ENCODE measurements around the gene MUC22.

The MUC22 gene

DNA sequence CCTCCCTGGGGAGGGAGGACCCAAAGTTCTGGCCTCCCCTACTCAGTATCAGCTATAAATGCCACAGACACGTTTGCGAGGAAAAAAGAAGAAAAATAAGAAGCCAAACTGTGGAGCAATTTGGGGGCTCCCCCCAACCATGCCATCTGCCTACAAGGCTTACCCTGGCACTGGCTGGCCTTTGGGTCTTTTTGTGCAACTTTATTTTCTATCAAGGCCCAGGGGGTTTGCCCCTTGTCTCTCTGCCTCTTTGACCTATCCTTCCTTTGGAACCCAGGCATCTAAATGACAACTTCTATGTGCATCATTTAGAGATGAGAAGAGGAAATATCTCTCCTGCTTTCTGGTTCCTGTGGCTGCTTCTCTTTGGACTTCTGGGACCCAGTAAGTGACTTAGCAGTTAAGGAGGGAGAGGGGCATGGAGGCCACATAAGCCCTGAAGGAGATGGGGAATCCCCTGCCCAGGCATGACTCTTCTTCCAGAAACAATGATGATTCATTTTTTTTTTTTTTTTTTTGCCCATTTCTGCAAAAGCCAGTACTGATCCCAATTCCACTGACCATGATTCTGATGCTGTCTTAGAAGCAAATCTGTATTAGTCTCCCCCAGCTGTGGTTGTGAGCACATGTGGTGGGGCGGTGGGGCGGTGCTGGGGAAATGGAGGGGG lies at the start of gene MUC22:
Gene MUC22 (plus strand): TSS at position 82 of the 668 bp plus-strand sequence. CDS start 233 bp downstream, at position 315.
- Histone ChIP-seq H3K4me2 (ENCODE audit: low read depth, low read length, poor library complexity, severe bottlenecking) (no peak within 1 kb of the TSS), H3K4me3 (ENCODE audit: insufficient read depth, low read length, poor library complexity, severe bottlenecking) (no peak within 1 kb of the TSS), H3K27ac (ENCODE audit: low read depth, low read length) (no peak within 1 kb of the TSS), H3K36me3 (ENCODE audit: low read length) (no peaks in the 10 kb centered on the region), H3K79me2 (ENCODE audit: insufficient read depth, low read length) (no peaks in the 10 kb centered on the region), H3K9me2 (replicated peaks; ENCODE audit: insufficient read depth, low read length) (no peaks in the 10 kb centered on the region), H2AFZ (ENCODE audit: low read depth, low read length, severe bottlenecking) (no peak within 1 kb of the TSS), H3K9me3 (ENCODE audit: insufficient read depth, low read length) (0 out of 2 replicates have a peak, but pooled peaks cover 2% of the 10 kb centered on the region), H3K27me3 (ENCODE audit: low read length) (peaks cover 4% of the 10 kb centered on the region; the same call in 1 of the 2 replicates), H3K9ac (ENCODE audit: low read length) (no peak within 1 kb of the TSS), H3F3A (ENCODE audit: insufficient read depth) (no peaks in the 10 kb centered on the region), H4K20me1 (ENCODE audit: low read depth, low read length) (no peaks in the 10 kb centered on the region)
- no peak for TF ChIP-seq EZH2phosphoT487 (conservative IDR thresholded peaks at IDR 0.05; ENCODE audit: low read length)
- TF ChIP-seq, protein P1, sequence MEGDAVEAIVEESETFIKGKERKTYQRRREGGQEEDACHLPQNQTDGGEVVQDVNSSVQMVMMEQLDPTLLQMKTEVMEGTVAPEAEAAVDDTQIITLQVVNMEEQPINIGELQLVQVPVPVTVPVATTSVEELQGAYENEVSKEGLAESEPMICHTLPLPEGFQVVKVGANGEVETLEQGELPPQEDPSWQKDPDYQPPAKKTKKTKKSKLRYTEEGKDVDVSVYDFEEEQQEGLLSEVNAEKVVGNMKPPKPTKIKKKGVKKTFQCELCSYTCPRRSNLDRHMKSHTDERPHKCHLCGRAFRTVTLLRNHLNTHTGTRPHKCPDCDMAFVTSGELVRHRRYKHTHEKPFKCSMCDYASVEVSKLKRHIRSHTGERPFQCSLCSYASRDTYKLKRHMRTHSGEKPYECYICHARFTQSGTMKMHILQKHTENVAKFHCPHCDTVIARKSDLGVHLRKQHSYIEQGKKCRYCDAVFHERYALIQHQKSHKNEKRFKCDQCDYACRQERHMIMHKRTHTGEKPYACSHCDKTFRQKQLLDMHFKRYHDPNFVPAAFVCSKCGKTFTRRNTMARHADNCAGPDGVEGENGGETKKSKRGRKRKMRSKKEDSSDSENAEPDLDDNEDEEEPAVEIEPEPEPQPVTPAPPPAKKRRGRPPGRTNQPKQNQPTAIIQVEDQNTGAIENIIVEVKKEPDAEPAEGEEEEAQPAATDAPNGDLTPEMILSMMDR (IDR thresholded peaks at IDR 0.05; ENCODE audit: insufficient read depth, low read length, poor library complexity, severe bottlenecking) = no peak

DNA sequence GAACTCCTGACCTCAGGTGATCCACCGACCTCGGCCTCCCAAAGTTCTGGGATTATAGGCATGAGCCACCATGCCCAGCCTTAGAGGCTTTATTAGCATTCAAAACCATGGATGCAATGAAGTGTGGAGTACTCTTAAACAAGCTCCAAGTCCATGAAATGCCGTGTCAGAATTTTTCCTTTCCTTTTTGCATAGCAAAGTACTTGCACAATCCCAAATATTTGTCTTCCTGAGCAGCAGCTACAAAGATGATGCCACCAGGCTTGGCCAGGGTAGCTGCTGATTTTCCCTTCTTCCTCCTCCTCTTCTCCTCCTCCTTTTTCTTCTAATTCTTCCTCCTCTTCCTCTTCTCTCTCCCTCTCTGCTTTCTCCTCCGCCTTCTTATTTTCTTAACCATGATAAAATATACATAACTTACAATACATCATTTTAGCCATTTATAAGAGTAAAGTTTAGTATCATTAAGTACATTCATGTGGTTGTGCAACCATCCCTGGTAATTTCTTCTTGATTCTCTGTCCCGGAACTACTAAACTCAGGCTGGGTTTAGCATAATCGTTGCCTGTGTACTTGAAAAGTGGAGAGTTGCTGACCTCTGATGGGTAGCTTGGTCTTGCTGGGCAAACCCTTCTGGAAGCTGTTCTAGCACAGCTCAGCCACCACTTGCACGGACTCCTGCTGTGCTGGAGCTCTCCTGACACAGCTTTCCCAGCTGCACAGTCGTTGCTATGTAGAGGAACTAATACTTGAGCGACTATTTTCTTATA lies 49.2 kb upstream of the MUC22 start:
- no peak overlapping the region for H3K9ac ChIP-seq (ENCODE audit: low read length)
- H2AFZ ChIP-seq (ENCODE audit: low read depth, low read length, severe bottlenecking) = no peak overlapping the region
- no peak overlapping the region for H3K4me2 ChIP-seq (ENCODE audit: low read depth, low read length, poor library complexity, severe bottlenecking)

DNA sequence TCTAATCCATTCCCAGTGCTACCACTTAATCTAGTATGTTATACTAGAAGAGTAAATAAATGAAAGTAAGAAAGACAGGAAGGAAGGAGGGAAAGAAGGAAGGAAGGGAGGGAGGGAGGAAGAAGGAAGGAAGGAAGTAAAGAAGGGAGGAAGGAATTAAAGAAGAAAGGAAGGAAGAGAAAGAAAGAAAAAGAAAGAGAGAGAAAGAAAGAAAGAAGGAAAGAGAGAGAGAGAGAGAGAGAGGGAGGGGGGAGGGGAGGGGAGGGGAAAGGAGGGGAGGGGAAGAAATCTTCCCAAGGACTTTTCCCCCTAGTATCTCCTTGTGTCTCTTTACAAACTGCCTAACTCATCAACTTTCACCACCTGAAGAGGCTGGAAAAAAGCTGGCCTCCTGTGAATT lies 47.6 kb upstream of the MUC22 start:
- Histone ChIP-seq H3K79me2 (ENCODE audit: insufficient read depth, low read length) (no peaks in the 10 kb centered on the region), H3K4me3 (ENCODE audit: insufficient read depth, low read length, poor library complexity, severe bottlenecking) (no peak overlapping the region), H4K20me1 (ENCODE audit: low read depth, low read length) (no peaks in the 10 kb centered on the region), H3K9me3 (ENCODE audit: insufficient read depth, low read length) (no peaks in the 10 kb centered on the region), H3K27ac (ENCODE audit: low read depth, low read length) (no peak overlapping the region), H3F3A (ENCODE audit: insufficient read depth) (no peaks in the 10 kb centered on the region), H3K9me2 (replicated peaks; ENCODE audit: insufficient read depth, low read length) (no peaks in the 10 kb centered on the region), H2AFZ (ENCODE audit: low read depth, low read length, severe bottlenecking) (no peak overlapping the region), H3K27me3 (ENCODE audit: low read length) (no peaks in the 10 kb centered on the region), H3K4me2 (ENCODE audit: low read depth, low read length, poor library complexity, severe bottlenecking) (no peak overlapping the region), H3K36me3 (ENCODE audit: low read length) (no peaks in the 10 kb centered on the region), H3K9ac (ENCODE audit: low read length) (no peak overlapping the region)
- TF ChIP-seq EZH2phosphoT487 (conservative IDR thresholded peaks at IDR 0.05; ENCODE audit: low read length) = no peak
- TF ChIP-seq, protein P1 (IDR thresholded peaks at IDR 0.05; ENCODE audit: insufficient read depth, low read length, poor library complexity, severe bottlenecking) = no peak

More for the DNA sequence above, 49.2 kb upstream of the MUC22 start:
- TF ChIP-seq, protein P1 (IDR thresholded peaks at IDR 0.05; ENCODE audit: insufficient read depth, low read length, poor library complexity, severe bottlenecking) = no peak
- TF ChIP-seq EZH2phosphoT487 (conservative IDR thresholded peaks at IDR 0.05; ENCODE audit: low read length) = no peak
- no peaks in the 10 kb centered on the region for H4K20me1 ChIP-seq (ENCODE audit: low read depth, low read length)
- H3K27me3 ChIP-seq (ENCODE audit: low read length) = no peaks in the 10 kb centered on the region
- no peaks in the 10 kb centered on the region for H3K9me3 ChIP-seq (ENCODE audit: insufficient read depth, low read length)
- no peak overlapping the region for H3K4me3 ChIP-seq (ENCODE audit: insufficient read depth, low read length, poor library complexity, severe bottlenecking)
- no peaks in the 10 kb centered on the region for H3K36me3 ChIP-seq (ENCODE audit: low read length)
- H3K79me2 ChIP-seq (ENCODE audit: insufficient read depth, low read length) = no peaks in the 10 kb centered on the region
- no peak overlapping the region for H3K27ac ChIP-seq (ENCODE audit: low read depth, low read length)
- no peaks in the 10 kb centered on the region for H3K9me2 ChIP-seq (replicated peaks; ENCODE audit: insufficient read depth, low read length)
- H3F3A ChIP-seq (ENCODE audit: insufficient read depth) = no peaks in the 10 kb centered on the region
